Uterus (tissue), 2 donors: Measurements from ENCODE around the gene CTPS2.

Source experiments
- POLR2A ChIP-seq, 2 donors: fragments of 450-650 bp; IDR thresholded peaks; one replicate each; pipeline ENCODE4 v1.6.1; 2016; ENCODE audit warnings: antibody characterized with exemption in 2 of 2, mild to moderate bottlenecking in 1 of 2, moderate library complexity in 1 of 2
- TF ChIP-seq, protein P1 (sequence below), 4 experiments: fragments of 200-600 bp in 2 of 4; fragments of 450-650 bp in 2 of 4; sonication (generic) in 2 of 4; IDR thresholded peaks; one replicate each; pipeline ENCODE4 v1.5.1; 2016 to 2019; ENCODE audit warnings: antibody characterized with exemption in 4 of 4, mild to moderate bottlenecking in 2 of 4, moderate library complexity in 1 of 4

DNA sequence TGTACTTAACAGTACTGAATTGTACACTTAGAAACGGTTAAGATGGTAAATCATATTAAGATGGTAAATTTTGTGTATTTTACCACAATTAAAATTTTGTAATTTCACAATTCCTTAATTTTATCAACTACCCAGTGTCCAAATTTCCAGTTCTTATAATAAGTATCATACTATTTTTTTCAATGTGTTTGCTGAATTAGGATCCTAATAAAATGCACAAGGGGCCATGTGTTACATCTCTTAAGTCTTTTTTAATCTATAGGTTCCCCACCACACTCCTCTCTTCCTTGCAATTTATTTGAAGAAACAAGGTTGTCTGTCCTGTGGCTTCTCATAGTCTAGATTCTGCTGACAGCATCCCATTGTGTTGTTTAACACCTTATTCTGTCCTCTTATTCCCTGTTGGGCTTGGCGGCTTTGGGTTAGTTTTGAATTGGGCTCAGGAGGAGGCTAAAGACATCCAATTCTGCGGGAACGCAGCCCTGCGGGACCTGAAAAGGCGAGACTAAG is 6.4 kb upstream of the CTPS2 start:
- TF ChIP-seq, protein P1, sequence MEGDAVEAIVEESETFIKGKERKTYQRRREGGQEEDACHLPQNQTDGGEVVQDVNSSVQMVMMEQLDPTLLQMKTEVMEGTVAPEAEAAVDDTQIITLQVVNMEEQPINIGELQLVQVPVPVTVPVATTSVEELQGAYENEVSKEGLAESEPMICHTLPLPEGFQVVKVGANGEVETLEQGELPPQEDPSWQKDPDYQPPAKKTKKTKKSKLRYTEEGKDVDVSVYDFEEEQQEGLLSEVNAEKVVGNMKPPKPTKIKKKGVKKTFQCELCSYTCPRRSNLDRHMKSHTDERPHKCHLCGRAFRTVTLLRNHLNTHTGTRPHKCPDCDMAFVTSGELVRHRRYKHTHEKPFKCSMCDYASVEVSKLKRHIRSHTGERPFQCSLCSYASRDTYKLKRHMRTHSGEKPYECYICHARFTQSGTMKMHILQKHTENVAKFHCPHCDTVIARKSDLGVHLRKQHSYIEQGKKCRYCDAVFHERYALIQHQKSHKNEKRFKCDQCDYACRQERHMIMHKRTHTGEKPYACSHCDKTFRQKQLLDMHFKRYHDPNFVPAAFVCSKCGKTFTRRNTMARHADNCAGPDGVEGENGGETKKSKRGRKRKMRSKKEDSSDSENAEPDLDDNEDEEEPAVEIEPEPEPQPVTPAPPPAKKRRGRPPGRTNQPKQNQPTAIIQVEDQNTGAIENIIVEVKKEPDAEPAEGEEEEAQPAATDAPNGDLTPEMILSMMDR (IDR thresholded peaks at IDR 0.05) = no peak
- TF ChIP-seq POLR2A (IDR thresholded peaks at IDR 0.05) = no peak
